GM10248 (cell line): ENCODE data around the gene SHISA4.

ENCODE experiments used
- CTCF ChIA-PET: fragments of 300-600 bp; sonication (Branson Sonifier 250); formaldehyde crosslinking; extraction: SDS; loops from one replicate; lab custom pipeline; 2021; ENCODE audit warnings: antibody characterized with exemption; lab: Yijun Ruan, JAX
- POLR2A ChIA-PET: fragments of 350-650 bp; sonication (Branson Sonifier 250); formaldehyde crosslinking; extraction: SDS; loops from one replicate; lab custom pipeline; 2020; ENCODE audit warnings: antibody characterized with exemption; lab: Yijun Ruan, JAX
- DNase-seq: peaks from one replicate; pipeline ENCODE4 v3.0.0; 2012; ENCODE audit errors: extremely low spot score
- TF ChIP-seq, protein P1 (sequence below): IDR thresholded peaks from 2 replicates; pipeline ENCODE4 v1.5.1; 2012; ENCODE audit warnings: mild to moderate bottlenecking, low read depth; ENCODE audit errors: extremely low read depth, missing control alignments, control extremely low read depth

Gene SHISA4

DNA sequence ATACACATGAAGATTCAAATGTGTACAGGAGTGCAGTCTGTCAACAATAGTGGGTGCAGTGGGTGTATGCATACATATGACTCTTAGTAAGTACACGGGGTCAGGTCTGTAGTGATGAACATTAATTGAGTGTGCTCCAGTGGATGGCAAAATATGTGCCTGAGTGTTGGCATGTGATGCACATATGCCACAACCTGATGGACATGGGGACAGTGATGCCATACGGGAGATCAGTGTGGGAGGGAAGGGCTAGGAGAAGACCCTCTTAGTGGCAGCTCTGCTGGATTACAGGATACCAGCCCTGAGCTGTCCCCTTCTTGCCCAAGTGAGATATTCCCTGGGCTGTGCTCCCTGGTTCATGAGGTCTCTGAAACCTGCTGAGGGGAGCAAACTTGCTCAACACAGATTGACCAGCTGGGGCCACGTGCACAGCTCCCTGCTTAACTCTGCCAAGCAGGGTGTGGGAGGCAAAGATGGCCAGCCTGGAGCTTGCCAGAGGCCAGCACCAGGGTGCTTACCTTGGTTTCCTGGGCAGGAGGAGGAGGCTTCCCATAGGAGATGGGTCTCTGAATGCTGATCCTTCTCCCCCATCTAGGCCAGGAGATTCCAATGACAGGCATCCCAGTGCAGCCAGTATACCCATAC, 2.2 kb downstream of the SHISA4 start:
- ChIA-PET CTCF (interaction anchor here (1.6 to 8.7 kb wide), 2 partner anchors 9 to 378 kb away, joined by 3 to 174 read pairs; no protein-coding TSS in a partner anchor), POLR2A (no interaction called here)
- no peak for DNase-seq
- TF ChIP-seq, protein P1, sequence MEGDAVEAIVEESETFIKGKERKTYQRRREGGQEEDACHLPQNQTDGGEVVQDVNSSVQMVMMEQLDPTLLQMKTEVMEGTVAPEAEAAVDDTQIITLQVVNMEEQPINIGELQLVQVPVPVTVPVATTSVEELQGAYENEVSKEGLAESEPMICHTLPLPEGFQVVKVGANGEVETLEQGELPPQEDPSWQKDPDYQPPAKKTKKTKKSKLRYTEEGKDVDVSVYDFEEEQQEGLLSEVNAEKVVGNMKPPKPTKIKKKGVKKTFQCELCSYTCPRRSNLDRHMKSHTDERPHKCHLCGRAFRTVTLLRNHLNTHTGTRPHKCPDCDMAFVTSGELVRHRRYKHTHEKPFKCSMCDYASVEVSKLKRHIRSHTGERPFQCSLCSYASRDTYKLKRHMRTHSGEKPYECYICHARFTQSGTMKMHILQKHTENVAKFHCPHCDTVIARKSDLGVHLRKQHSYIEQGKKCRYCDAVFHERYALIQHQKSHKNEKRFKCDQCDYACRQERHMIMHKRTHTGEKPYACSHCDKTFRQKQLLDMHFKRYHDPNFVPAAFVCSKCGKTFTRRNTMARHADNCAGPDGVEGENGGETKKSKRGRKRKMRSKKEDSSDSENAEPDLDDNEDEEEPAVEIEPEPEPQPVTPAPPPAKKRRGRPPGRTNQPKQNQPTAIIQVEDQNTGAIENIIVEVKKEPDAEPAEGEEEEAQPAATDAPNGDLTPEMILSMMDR = no peak

- ChIA-PET CTCF (interaction anchor here (1.1 to 8.7 kb wide), 4 partner anchors 9 to 379 kb away, joined by 3 to 174 read pairs (median 83); no protein-coding TSS in a partner anchor), POLR2A (no interaction called here)
- DNase-seq = no peak
- TF ChIP-seq, protein P1 = no peak
These were observed 2.9 kb downstream of the SHISA4 start for GRCh38 chr1:201891451-201892045.

DNA sequence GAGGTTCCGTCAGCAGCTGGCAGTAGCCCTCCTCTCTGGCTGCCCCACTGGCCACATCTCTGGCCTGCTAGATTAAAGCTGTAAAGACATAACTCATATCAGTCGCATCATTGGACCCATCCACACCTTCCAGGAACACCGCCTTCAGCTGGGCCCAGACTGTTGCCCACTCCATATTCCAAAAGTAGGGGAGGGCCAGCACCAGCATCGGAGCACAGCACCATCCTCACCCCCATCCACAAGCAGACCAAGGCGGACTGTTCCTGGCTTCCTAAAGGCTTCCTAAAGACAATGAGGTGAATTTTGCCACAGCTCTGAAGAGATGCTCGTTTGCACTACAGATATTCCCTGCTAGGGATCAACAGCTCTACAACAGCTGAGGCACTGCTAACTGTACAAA, 3.5 kb downstream of the SHISA4 start:
- DNase-seq = no peak
- CTCF ChIA-PET = interaction anchor here (0.7 to 8.7 kb wide), 6 partner anchors 10 to 380 kb away, joined by 3 to 174 read pairs (median 7); no protein-coding TSS in a partner anchor
- POLR2A ChIA-PET = interaction anchor here (0.6 kb wide), 1 partner anchor 38 kb away, joined by 3 read pairs; no protein-coding TSS in a partner anchor
- TF ChIP-seq, protein P1 = no peak

GRCh38 chr1:201893431-201893830, 4.7 kb downstream of the SHISA4 start:
- ChIA-PET POLR2A (no interaction called here), CTCF (interaction anchor here (0.9 to 8.7 kb wide), 10 partner anchors 11 to 300 kb away, joined by 3 to 174 read pairs (median 10); partner anchors contain the start of gene LGR6)
- DNase-seq = no peak
- TF ChIP-seq, protein P1 = no peak

DNA sequence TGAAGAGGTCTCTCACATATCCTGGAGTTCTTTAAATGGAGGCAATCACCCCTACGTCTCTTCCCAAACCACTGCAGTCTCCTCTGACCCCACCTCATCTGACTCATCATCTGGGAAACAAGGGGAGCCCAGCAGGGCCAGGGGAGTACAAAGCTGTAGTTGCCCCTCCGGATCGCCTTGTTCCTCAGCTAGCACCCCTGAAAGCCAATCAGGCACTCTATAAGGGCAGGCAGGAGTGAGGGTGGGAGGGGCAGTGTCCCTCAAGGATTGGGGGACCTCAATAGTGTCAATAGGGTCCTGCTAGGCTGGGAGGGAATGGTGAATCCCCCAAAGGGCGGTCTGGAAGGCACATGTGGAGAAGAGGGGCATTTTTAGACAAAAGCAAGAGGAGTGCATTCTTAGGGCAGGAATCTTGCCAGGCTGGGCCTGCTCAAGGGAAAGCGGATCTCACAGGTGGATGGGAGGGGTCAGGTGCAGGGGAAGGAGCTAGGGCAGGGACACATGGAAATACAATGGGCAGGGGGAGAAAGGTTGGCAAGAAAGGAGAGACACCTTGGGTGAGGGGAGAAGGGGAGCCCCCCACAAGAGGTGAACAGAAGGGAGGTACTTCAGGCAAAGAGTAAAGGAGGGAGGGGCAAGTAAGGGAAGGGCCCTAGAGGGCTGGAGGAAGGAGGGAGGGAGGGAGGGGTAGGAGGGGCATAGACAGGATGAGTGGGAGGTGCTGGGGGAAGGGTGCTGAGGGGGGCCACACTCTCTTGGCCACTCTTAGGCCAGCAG, 5.8 kb downstream of the SHISA4 start:
- ChIA-PET CTCF (interaction anchor here (0.9 to 8.7 kb wide), 30 partner anchors 12 to 825 kb away, joined by 3 to 174 read pairs (median 10); partner anchors contain the start of genes GPR37L1, LGR6, RNPEP and TIMM17A), POLR2A (no interaction called here)
- TF ChIP-seq, protein P1 = no peak
- no peak for DNase-seq
